Caki2 (cell line): Measurements from ENCODE around the gene FHOD3. TPM values are rescaled to one million over a fixed set of nuclear protein-coding genes. Genes with fewer than 3 reads are reported as not detected.
A peak's percentile ranks its signal among the peaks of the same experiment; 100 is the strongest.

Experiments
- DNase-seq: peaks from one replicate; pipeline ENCODE4 v3.0.0-alpha.2; 2015; ENCODE audit warnings: low read depth
- in situ Hi-C: cut with HindIII; loops from 2 replicates; pipeline ENCODE4 v1.10.0; 2016; ENCODE audit warnings: low sequenced_read_pairs, low pct_unique_long_range_greater_than_20kb, mixed read lengths
- total RNA-seq: library from RNA; depleted of rRNA; stranded (reverse); fragments of >200 nt; shearing (Covaris generic); gene quantifications from 2 replicates; pipeline ENCODE4 v1.2.3, GENCODE V29; 2014; ENCODE audit warnings: low replicate concordance

FHOD3 gene
- total RNA-seq, 1 experiment from 2014 or later, result 15.0 TPM

GRCh38 chr18:36312806-36313395 is 15.4 kb downstream of the FHOD3 start:
- no peak for DNase-seq
- in situ Hi-C loops, result no loop called here

- DNase-seq, result no peak
- in situ Hi-C loops, result no loop called here
Observed at GRCh38 chr18:36314098-36314497, 16.6 kb downstream of the FHOD3 start.

GRCh38 chr18:36314754-36315153 is 17.2 kb downstream of the FHOD3 start:
- in situ Hi-C loops, result no loop called here
- DNase-seq, result peak; percentile 63

- DNase-seq, result peak; percentile 40
- in situ Hi-C loops, result no loop called here
Observed at GRCh38 chr18:36315736-36316135, 18.2 kb downstream of the FHOD3 start.

GRCh38 chr18:36316246-36316645 is 18.7 kb downstream of the FHOD3 start:
- no peak for DNase-seq
- in situ Hi-C loops, result no loop called here

- in situ Hi-C loops, result no loop called here
- peak; percentile 51 for DNase-seq
Observed at GRCh38 chr18:36321658-36322407, 24.3 kb downstream of the FHOD3 start.

- in situ Hi-C loops, result no loop called here
- no peak for DNase-seq
Observed at GRCh38 chr18:36322408-36322728, 24.9 kb downstream of the FHOD3 start.

GRCh38 chr18:36322734-36323133 is 25.2 kb downstream of the FHOD3 start:
- in situ Hi-C loops, result no loop called here
- no peak for DNase-seq

GRCh38 chr18:36323421-36323820 is 25.9 kb downstream of the FHOD3 start:
- no peak for DNase-seq
- in situ Hi-C loops, result no loop called here

- no peak for DNase-seq
- in situ Hi-C loops, result no loop called here
Observed at GRCh38 chr18:36325846-36326245, 28.3 kb downstream of the FHOD3 start.

- in situ Hi-C loops, result no loop called here
- no peak for DNase-seq
Observed at GRCh38 chr18:36326771-36327170, 29.3 kb downstream of the FHOD3 start.

- in situ Hi-C loops, result no loop called here
- no peak for DNase-seq
Observed at GRCh38 chr18:36327352-36328316, 30.1 kb downstream of the FHOD3 start.

GRCh38 chr18:36328385-36328858 is 30.9 kb downstream of the FHOD3 start:
- in situ Hi-C loops, result no loop called here
- no peak for DNase-seq

GRCh38 chr18:36328916-36329315 is 31.4 kb downstream of the FHOD3 start:
- in situ Hi-C loops, result no loop called here
- no peak for DNase-seq

- DNase-seq, result no peak
- in situ Hi-C loops, result no loop called here
Observed at GRCh38 chr18:36329684-36330434, 32.3 kb downstream of the FHOD3 start.

GRCh38 chr18:36330435-36331052 is 33.0 kb downstream of the FHOD3 start:
- DNase-seq, result no peak
- in situ Hi-C loops, result no loop called here

- in situ Hi-C loops, result no loop called here
- no peak for DNase-seq
Observed at GRCh38 chr18:36331521-36331971, 34.0 kb downstream of the FHOD3 start.

- in situ Hi-C loops, result no loop called here
- DNase-seq, result no peak
Observed at GRCh38 chr18:36333414-36333813, 35.9 kb downstream of the FHOD3 start.
